Epidermal melanocyte (primary cell): ENCODE results near the gene ATL3.
"Not testable (repeated sequence)": the region's sequence is repeated elsewhere in the genome, so short reads cannot be mapped to it uniquely, and the experiment has no call there.

Experiments
- DNase-seq: peaks from one replicate; pipeline ENCODE4 v3.0.0; 2011; ENCODE audit warnings: low spot score; ENCODE audit not compliant: insufficient read length

The ATL3 gene

DNA sequence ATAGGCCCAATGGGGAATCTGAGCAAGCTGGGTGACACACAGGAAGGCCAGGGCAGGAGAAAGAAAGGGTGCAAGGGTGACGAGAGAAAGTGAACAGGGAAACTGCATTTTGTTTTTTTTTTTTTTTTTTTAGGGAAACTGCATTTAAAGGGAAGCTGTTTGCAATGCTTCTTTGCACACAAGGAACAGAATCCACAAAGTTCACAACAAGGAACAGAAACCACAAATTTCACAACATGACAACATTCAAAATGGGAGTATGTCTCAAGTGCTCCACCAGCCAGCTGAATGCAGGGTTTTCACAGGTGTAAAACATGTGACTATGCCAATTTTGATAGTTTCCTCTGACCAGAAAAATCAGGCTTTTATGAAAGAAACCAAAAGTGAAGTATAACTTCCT is 50.1 kb downstream of the ATL3 start:
- no peak for DNase-seq

DNA sequence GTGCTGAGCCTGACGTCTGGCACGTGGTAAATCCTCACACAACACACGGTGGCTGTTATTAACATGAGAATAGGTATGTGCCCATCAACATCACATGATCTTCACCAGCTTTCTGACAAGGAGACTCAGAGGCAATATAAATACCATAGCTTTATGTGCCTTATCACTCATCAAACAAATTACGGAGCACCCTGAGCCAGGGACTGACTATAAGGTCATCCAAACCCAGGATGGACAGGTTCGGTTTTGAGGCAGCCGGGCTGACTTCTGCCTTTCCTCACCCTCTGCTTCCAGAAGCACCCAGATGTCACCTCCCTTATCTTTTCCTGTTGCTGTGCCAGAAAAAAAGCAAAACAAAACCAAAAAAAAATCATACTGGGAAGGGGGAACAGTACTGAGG is 51.2 kb downstream of the ATL3 start:
- no peak for DNase-seq

DNA sequence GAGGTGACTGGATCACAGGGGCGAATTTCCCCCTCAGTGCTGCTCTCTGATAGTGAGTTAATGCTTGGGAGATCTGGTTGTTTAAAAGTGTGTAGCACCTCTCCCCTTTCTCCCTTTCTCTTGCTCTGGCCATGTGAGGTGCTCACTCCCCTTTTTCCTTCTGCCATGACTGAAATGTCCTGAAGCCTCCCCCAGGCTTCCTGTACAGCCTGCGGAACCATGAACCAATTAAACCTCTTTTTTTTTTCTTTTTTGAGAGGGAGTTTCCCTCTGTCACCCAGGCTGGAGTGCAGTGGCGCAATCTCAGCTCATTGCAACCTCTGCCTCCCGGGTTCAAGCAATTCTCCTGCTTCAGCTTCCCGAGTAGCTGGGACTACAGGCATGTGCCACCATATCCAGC is 53.5 kb downstream of the ATL3 start:
- not testable (repeated sequence) for DNase-seq

DNA sequence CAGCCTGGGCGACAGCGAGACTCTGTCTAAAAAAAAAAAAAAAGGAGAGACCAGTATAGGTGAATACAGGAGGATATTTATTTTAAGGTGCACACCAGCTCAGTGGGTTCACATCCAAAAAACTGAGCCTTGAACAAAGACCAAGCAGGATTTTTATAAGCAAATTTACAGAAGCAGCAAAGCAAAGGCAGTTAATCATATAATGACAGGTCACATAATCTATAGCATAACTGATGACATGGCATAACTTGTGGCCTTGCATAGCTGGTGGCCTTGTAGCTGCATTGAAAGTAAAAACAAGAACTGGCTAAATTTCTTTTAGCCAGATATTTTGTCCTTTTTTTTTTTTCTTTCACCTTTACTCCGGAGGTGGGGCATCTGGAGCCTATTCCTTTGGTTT is 54.2 kb downstream of the ATL3 start:
- DNase-seq: no peak

DNA sequence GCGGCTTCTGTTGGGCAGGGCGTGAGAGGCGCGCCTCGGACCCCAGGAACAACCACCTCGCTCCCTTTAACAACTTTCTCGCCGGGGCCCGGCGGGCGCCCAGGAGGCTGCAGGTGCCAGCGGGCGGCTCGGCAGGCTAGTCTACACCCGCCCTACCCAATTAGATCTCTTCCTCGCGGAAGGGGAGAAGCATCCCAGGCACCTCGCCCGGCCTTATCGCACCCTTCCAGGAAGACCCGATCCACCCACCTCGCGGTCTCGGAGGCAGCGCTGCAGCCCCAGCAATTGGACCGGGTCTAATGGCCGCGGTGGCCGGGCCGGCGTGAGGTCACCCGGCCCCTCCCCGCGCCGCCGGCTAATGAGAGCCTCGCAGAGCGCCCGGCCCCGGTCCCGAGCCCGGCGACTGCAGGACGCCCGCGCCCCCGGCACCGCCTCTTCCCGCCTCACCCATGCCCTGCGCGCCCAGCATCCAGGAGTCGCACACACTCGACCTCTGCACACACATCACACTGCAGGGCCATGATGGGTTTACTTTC is 57.0 kb downstream of the ATL3 start, which contains the start of gene PLAAT3:
Gene PLAAT3 (minus strand): TSS at position 298 of the 536 bp plus-strand sequence. CDS start 419 bp downstream, outside the sequence.
- no peak for DNase-seq

DNA sequence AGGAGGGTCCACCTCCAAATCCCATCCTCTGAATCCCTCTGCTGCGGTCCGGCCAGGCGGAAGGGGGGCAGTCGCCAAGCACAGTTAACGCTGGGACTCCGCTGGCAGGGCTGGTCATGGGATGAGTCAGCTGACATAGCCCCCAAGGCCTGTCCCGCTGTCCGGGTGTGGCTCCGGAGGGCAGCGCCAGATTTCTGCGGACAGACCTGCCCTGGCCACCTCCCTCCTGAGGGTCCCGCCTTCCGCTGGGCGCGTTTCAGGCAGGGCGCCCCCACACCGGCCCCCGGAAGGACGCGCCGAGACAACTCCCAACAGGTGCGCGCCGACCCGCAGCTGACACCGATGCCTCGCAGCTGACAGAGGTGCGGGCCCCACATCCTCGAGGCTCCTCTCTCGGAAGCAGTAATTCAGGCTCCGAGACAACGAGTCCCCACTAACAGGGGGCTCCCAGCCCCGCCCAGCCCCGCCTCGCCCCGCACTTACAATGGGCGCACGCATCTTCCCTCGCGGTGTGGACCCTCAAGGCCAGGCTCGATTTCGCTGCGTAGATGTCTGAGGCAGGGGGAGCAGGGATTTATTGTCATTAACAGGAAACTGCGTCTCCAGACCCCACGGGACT is 57.5 kb downstream of the ATL3 start:
- DNase-seq: no peak

DNA sequence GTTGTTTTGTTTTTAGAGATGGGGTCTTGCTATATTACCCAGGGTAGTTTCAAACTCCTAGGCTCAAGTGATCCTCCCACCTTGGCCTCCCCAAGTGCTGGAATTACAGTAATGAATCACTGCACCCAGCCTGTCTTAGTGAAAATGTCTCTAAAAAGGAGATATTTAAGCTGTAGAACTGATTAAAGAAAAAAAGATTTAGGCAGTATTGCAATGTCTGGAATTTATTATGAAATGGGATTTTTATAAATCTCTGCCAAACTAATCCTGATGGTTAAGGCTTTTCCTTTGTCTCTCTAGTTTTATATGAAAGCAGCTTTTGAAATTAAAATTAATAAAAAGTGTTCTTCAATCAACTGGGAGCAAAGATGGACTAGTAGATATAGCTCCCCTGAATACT is 59.0 kb downstream of the ATL3 start:
- no peak for DNase-seq

DNA sequence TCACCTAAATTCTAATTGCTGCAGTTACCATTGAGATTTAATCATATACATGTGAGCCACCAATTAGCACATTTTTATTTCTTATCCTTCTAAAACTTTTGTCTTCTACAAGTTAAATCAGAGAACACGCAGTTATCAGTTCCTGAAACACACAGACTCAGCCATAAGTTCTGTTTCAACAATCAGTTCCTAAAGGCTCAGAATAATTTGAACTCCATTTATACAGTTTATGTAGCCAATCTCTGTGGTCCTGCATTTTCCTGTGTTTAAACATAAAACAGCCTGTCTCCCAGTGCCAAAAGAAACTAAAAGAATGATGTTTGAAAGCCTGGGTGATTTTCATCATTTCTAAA is 59.8 kb downstream of the ATL3 start:
- no peak for DNase-seq

DNA sequence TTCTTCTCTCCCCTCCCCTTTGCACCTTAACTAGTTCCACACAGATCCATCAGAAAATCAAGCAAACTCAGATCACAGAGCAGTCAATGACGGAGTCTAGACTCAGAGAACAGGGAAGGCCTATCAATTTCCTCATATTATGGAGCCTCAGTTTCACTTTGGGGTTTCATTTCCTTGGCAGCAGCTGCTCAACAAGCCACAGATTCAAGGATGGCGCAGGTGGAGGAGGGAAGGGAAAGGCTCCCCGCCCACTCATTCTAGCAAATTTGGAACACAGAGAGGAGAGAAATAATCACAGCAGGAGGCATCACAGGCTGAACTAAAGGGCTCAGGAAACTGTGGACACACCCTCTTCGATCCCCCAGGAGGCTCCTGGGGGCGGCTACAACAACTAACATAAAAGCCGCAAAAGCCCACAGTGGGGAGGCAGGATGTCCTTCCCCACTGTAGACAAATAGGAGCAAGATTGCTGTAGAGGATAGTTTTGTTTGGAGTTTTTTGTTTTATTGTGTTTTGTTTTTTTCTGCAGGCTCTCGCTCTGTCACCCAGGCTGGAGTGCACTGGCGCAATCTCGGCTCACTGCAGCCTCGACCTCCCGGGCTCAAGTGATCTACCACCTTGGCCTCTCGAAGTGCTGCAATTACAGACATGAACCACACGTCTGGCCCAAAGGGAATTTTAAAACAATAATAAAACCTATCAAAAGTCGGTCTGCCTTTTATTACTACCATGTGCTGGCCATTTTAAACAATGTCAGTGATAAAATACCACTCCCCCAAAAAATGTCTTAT is 60.4 kb downstream of the ATL3 start:
- DNase-seq: no peak

DNA sequence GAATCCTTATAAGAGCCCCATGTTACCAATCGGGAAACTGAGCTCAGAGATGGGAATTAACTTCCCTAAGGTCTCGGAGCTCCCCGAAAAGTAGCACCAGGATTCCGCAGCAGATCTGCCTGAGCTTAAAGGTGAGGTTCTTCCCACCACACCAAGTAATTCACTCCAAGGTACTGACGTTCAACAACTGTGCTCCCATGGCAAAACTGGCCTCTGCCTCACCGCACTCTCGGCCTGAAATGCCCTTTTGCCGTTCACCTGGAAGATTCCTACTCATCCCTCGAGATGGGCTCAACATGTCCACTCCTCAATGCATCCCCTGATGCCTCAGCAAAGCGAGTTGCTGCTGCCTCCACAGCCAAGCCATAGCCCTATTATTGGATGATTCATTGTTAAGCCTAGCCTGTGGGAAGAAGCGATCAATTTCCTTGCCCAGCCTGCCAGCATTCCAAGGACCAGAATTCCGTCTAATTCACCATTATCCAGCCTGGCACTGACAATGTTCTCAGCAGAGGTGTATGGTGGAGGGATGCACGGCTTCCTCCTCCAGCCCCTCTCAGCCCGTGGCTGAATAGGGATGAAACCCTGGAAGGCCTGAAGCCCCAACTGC is 61.1 kb downstream of the ATL3 start:
- no peak for DNase-seq

DNA sequence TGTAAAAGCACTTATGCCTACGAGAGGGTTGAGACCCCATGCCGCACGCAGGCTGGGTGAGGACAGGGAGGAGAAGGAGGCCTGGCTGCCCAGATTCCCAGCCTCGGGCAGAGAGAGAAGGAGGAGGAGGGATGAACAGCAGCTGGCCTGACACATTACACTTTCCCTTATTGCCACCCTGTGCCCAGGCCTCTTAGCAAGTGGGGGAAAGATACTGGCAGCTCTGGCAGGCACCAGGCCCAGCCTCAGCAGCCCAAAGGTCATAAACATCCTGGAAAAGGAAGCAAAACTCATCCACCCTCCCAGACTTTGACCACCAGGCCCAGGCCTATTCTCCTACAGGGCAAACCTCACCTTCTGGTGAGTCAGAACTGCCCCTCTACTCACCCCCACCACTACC is 61.6 kb downstream of the ATL3 start:
- no peak for DNase-seq

DNA sequence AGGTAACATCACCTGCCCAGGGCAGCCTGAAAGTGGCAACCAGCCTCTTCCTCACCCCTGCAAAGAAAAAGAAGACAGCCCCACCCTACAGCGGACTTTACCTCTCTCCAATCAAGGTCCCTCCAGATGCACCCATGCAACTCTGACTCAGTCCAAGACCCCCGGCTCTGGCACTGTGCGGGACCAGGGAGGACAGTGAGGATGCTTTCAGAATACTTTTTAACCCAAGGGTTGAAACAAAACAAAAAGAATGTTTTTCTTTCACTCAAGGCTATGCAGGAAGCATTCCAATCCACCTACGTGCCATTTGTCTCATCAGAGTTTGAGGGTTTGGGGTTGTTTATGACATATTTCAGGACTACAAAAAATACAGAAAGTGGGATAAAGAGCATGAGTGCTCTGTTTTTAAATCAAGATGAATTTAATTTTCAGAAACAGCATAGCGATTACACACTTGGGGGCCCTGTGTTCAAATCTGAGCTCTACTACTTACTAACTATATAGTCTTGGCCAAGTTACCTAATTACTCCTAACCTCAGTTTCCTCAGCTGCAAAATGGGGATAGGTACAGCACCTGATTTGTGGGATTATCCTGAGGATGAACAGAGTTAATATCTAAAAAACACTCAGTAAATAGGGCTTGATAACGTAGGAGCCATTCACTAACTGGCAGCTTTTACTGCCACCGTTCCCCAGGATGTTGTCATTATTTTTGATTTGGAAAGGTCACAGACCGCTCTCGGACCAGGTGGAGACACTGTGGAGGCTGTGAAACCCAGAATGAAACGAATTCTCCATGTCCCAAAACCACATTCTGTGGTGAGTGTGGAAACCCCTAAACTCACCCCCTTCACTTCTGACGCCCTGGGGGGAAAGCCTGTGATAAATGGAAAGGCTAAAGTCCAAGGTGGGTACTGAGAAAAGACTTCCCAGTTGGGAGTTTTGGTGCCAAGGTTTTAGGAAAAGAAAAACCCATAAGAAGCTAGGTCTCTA is 62.5 kb downstream of the ATL3 start:
- no peak for DNase-seq

DNA sequence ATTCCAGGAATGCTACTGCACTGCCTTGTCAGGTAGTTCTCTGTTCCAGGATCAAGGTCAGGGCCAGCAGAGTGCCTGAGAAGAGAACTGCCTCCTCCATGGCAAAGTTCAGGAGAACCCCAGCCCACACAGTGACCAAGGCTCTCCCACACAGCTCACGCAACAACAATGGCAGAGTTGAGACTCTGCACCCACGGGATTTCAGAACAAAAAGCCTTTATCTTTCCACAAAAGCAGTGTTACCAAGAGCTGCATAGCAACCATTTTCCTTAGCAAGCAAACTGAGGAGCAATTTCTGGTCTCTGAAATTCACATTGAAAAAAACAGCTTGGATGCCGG is 68.0 kb downstream of the ATL3 start:
- peak; percentile 33 for DNase-seq

DNA sequence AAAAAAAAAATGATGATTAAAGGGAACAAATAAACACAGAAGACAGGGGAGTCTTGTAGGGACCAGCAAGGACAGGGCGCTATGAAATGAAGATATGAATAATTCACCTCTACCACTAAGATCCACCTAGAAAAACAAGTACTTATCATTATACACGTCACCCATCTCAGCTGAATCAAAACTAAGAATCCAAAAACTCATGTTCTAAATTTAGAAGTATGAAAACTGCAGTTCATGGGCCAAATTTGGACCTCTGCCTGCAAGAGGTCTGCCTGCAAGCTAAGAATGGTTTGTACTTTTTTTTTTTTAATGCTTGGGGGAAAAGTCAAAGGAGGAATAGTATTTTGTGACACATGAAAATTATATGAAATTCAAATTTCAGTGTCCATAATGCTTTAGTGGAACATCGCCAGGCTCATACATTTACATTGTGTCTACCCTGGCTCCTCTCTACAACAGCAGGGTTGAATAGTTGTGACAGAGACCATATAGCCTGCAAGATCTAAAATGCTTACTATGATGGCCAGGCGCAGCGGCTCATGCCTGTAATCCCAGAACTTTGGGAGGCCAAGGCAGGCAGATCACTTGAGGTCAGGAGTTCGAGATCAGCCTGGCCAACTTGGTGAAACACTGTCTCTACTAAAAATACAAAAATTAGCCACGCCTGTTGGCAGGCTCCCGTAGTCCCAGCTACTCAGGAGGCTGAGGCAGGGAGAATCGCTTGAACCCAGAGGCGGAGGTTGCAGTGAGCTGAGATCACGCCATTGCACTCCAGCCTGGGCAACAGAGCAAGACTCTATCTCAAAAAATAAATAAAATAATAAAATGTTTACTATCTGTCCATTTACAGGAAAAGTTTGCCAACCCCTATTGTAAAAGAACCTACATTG is 68.6 kb downstream of the ATL3 start:
- DNase-seq: not testable (repeated sequence)

DNA sequence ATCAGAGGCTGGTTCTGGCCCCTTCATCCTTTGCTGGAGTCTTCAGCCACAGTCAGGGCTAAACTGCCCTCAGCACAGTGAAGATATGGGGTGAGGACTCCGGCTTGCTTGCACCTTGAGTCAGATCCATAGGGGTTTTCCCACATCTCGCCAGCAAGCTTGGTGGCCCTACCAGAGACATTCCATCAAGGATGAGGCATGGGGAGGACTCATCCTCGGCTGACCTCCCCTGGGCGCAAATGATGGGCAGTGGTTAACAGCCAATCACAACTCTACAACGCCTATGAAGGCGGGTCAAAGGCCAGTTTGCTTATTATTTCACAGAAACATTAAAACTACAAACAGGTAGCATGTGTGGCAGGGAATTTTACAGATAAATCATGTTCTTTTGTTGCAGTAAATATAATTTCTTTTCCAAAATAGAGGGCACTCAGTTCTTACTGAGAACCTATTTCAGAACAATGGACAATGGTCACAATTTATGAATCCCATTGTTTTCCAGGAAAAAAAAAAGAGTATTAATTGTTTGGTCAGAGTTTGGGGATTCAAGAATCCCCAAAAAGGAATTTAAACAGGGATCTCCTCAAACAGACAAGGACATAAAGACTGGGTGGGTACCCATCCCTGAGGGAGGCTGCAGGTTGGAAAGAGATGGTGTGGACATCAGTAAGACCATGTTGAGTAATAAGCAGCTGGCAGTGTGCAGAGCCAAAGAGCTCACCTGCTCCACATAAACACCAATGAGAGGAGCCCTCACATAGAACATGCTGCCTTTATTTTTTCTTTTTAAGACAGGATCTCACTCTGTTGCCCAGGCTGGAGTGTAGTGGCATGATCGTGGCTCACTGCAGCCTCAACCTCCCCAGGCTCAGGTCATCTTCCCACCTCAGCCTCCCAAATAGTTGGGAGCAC is 71.7 kb downstream of the ATL3 start:
- peak; percentile 37 for DNase-seq

DNA sequence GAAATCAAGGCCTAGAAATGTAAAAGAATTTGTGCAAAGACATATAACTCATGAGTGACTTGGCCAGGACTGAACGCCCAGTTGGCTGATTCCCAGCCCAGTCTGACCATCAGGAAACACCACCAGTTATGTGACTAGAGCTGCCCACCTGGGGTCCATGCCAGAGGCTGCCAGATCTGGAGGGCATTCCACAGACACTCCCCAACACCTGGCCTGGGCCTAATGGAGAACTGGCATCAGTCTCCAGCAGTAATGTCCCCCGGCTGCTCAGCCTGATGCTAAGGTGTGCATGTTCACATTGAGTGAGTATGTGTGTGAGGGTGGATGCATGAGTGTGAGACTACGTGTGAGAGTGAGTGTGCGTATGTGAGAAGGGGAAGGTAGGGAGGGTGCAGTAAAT is 72.6 kb downstream of the ATL3 start:
- DNase-seq: no peak

DNA sequence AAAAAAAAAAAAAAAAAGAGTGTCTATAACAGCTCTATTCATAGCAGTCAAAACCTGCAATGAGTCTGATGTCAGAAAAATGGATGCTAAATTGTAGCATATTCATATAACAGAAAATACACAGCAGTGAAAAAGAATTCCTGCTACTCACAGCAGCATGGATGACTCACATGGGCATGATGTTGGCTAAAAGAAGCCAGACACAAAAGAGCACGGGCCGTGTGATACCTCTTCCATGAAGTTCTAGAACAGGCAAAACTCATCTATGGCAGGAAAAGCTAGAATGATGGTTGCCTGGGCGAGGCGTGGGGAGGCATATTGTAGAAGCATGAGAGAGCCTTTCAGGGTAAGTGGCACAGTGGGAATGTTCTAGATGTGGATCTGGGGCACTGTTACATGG is 75.9 kb downstream of the ATL3 start:
- no peak for DNase-seq

DNA sequence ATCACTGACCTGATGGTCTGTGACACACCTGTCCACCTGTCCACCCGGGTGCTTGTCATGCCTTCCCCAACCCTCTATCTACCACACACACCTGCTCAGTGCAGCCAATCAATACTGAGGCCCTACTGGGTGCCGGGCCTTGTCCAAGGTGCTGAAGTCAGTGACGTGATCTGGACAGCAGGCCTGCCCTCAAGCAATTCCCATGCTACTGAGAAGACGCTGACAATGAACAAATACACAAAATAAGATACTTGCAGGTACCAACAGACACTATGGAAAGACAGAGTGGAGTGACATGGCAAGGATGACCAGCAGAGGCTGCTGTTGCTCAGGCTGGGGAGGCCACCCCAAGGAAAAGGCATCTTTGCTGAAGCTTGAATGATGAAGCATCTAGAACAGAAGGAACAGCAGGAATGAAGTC is 78.2 kb downstream of the ATL3 start:
- DNase-seq: no peak
